Mucosa of rectum (tissue), 2 donors: ENCODE measurements around the gene ADAM33.

Experiments used
- H3K27ac ChIP-seq, 2 donors: one replicate each; pipeline ENCODE4 v1.7.0; 2013; ENCODE audit warnings: inconsistent platforms in 2 of 2, low read depth in 2 of 2, low read length in 2 of 2
- H3K27me3 ChIP-seq, 2 donors: one replicate each; pipeline ENCODE4 v1.7.0; 2013; ENCODE audit warnings: low read length in 2 of 2; ENCODE audit not compliant: control insufficient read depth in 2 of 2, insufficient read depth in 2 of 2
- H3K36me3 ChIP-seq, 2 donors: one replicate each; pipeline ENCODE4 v1.7.0; 2013; ENCODE audit warnings: low read length in 2 of 2; ENCODE audit not compliant: control insufficient read depth in 2 of 2, insufficient read depth in 2 of 2
- H3K4me1 ChIP-seq, 2 donors: one replicate each; pipeline ENCODE4 v1.7.0; 2013; ENCODE audit warnings: low read length in 2 of 2, mild to moderate bottlenecking in 1 of 2; ENCODE audit not compliant: control insufficient read depth in 2 of 2, insufficient read depth in 2 of 2
- H3K4me3 ChIP-seq, 2 donors: one replicate each; pipeline ENCODE4 v1.7.0; 2013; ENCODE audit warnings: low read length in 2 of 2
- H3K9ac ChIP-seq, 2 donors: one replicate each; pipeline ENCODE4 v1.7.0; 2013; ENCODE audit warnings: low read length in 2 of 2, low read depth in 1 of 2, mild to moderate bottlenecking in 1 of 2
- H3K9me3 ChIP-seq, 2 donors: one replicate each; pipeline ENCODE4 v1.7.0; 2013; ENCODE audit warnings: low read length in 2 of 2; ENCODE audit not compliant: control insufficient read depth in 2 of 2
- donor health status: healthy.
- donor health status: Normal muscosa, but diverticular disease.

ADAM33 gene

GRCh38 chr20:3669710-3670367 is 12.0 kb downstream of the ADAM33 start:
- H3K4me1 ChIP-seq: no peaks in the 10 kb centered on the region
- H3K27ac ChIP-seq: no peak overlapping the region
- no peak overlapping the region for H3K9ac ChIP-seq
- H3K4me3 ChIP-seq: no peak overlapping the region
- H3K9me3 ChIP-seq: no peaks in the 10 kb centered on the region
- H3K36me3 ChIP-seq: no peaks in the 10 kb centered on the region
- H3K27me3 ChIP-seq: peaks cover 12 to 19% of the 10 kb centered on the region in 2 donors

GRCh38 chr20:3667434-3668037 is 14.3 kb downstream of the ADAM33 start:
- H3K9me3 ChIP-seq: no peaks in the 10 kb centered on the region
- peaks cover 9 to 11% of the 10 kb centered on the region in 2 donors for H3K27me3 ChIP-seq
- H3K9ac ChIP-seq: no peak overlapping the region

DNA sequence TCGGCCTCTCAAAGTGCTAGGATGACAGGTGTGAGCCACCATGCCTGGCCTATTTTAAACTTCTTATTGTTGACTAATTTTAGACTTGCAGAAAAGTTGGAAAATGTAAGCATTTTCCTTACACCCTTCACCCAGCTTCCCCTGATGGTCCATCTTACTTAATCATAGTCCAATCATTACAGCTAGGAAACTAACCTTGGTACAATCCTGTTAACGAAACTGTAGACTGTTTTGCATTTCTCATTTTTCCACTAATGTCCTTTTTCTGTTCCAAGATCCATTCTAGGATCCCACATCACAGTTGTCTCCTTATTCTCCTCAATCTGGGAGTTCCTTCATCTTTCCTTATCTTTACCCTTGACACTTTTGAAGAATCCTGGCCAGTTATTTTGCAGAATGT is 18.0 kb downstream of the ADAM33 start:
- Histone ChIP-seq H3K4me1 (no peaks in the 10 kb centered on the region), H3K36me3 (no peaks in the 10 kb centered on the region), H3K27me3 (peaks cover 13 to 19% of the 10 kb centered on the region in 2 donors), H3K9me3 (no peaks in the 10 kb centered on the region), H3K4me3 (no peak overlapping the region), H3K27ac (no peak overlapping the region), H3K9ac (no peak overlapping the region)

More at GRCh38 chr20:3667434-3668037, 14.3 kb downstream of the ADAM33 start:
- Histone ChIP-seq H3K4me1 (no peaks in the 10 kb centered on the region), H3K36me3 (no peaks in the 10 kb centered on the region), H3K4me3 (no peak overlapping the region), H3K27ac (no peak overlapping the region)

DNA sequence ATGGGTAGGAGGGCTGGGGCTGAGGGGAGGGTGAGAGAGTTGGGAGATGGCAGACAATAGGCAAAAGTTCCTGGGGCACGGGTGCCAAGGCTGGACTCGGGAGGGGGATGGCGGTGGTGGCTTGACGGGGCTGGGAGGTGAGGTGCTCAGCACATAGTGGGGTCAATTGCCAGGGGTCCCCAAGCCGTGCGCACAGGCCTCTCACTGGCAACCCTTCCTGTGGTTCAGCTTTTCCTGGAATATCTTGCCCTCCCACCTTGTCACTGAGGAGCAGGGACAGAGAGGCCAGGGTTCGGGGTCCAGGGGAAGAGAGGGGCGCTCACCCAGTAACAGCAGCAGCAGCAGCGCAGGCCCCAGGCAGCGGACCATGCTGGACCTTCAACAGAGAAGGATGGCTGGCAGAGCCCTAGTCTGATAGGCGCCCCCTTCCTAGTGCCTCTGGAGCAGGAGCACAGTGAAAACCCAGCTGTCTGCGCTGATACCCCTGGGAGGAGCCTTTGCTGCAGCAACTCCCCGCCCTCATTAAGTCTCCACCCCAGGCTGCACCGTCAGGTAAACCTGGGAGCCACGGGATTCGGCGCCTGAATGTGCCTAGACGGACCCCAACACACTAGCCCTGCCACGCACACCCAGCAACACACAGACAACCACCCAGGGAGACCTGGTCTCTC is 18.6 kb downstream of the ADAM33 start, which contains the start of gene GFRA4:
Gene GFRA4 (minus strand): TSS at position 369 of the 671 bp plus-strand sequence. CDS start 0 bp downstream, at position 369.
- no peak within 1 kb of the TSS for H3K9ac ChIP-seq
- H3K27me3 ChIP-seq: peaks cover 13 to 19% of the 10 kb centered on the region in 2 donors
- H3K4me1 ChIP-seq: no peaks in the 10 kb centered on the region
- H3K9me3 ChIP-seq: no peaks in the 10 kb centered on the region
- no peak within 1 kb of the TSS for H3K27ac ChIP-seq
- H3K4me3 ChIP-seq: no peak within 1 kb of the TSS
- no peaks in the 10 kb centered on the region for H3K36me3 ChIP-seq

DNA sequence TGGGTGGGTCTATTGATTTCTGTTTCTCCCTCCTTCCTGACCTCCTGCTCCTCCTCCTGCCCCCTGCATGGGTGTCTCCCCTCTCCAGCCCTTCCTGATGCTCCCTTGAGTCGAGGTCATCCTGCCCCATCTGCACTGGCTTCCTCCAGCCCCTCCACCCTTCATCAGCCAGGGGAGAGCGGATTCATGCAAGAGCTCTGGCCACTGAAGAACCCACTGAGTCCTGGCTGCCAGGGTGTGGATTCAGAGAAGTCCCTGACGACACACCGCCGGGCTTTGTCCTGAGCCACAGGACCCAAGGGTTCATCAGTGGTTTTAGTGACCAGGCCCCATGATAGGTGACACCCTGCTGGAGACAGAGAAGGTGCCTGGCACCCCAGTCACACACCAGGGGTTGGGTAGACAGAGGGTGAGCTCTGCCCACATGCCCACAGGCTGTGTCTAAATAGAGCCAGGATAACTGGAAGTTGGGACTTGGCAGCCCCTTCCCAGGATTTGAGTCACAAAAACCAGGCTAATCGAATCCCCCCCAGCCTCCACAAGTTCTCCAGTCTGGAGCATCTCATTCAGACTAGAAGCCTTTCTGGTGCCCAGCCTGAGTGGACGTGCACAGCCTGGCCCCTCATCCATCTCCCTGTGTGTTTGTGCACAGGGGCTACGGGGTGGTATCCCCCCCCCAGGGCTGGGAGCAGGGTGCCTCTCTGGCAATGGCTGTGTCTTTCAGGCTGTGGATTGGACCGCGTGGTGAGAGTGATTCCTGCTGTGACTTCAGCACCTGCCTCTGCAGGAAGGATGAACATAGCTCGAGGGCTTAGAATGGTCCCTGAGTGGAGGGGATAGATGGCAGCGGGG is 19.8 kb downstream of the ADAM33 start:
- peaks cover 13 to 22% of the 10 kb centered on the region in 2 donors for H3K27me3 ChIP-seq
- H3K9me3 ChIP-seq: no peaks in the 10 kb centered on the region
- H3K27ac ChIP-seq: no peak overlapping the region
- H3K4me3 ChIP-seq: no peak overlapping the region
- no peaks in the 10 kb centered on the region for H3K4me1 ChIP-seq
- H3K36me3 ChIP-seq: no peaks in the 10 kb centered on the region
- no peak overlapping the region for H3K9ac ChIP-seq

GRCh38 chr20:3661060-3661813 is 20.6 kb downstream of the ADAM33 start:
- Histone ChIP-seq H3K4me1 (no peaks in the 10 kb centered on the region), H3K27ac (no peak overlapping the region), H3K36me3 (no peaks in the 10 kb centered on the region), H3K9me3 (no peaks in the 10 kb centered on the region), H3K4me3 (no peak overlapping the region), H3K9ac (no peak overlapping the region), H3K27me3 (peaks cover 11 to 22% of the 10 kb centered on the region in 2 donors)

- peaks cover 11 to 22% of the 10 kb centered on the region in 2 donors for H3K27me3 ChIP-seq
These were observed 21.3 kb downstream of the ADAM33 start for GRCh38 chr20:3660262-3661059.

DNA sequence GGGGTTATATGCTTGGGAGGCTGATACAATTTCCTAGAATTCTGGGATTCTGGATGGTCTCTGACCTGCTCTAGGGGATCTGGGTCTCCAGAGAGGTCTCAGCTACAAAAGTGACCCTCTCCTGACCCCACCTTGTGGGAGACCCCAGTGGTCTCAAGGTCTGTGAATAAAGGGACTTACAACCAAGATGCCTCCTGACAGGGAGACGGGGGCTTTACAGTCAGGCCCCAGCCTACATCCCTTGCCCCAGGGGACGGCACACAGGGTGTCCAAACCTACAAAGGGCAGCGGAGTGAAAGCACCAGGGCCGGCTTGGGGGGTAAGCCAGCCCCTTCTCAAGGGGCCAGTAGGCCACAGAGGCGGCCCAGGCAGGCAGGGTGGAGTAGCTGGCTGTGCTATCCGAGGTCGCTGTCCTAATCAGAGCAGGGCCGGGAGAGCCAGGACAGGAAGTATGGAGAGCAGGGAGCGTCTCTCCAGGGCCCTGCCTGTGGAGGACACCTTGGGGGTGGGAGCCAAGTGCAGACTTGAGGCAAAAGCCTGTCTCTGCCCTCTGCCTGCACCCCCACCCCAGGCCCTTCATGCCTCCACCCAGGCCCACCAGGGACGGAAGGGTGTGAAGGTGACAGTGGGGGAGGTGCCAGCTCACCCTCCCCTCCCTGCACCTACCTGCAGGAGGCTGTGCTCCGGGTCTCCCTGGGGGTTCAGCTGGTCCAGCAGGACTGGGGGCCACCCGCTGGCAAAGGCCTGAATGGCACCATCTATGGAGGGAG is 22.1 kb downstream of the ADAM33 start:
- Histone ChIP-seq H3K9me3 (no peaks in the 10 kb centered on the region), H3K27ac (no peak overlapping the region), H3K4me1 (no peaks in the 10 kb centered on the region), H3K4me3 (no peak overlapping the region), H3K27me3 (peaks cover 11 to 22% of the 10 kb centered on the region in 2 donors), H3K9ac (no peak overlapping the region), H3K36me3 (no peaks in the 10 kb centered on the region)

More at GRCh38 chr20:3660262-3661059, 21.3 kb downstream of the ADAM33 start:
- no peak overlapping the region for H3K27ac ChIP-seq
- no peak overlapping the region for H3K4me3 ChIP-seq
- H3K9ac ChIP-seq: no peak overlapping the region
- no peaks in the 10 kb centered on the region for H3K9me3 ChIP-seq
- H3K36me3 ChIP-seq: no peaks in the 10 kb centered on the region
- no peaks in the 10 kb centered on the region for H3K4me1 ChIP-seq
